K562 (cell line): ENCODE results near the gene CRYM. TPM values are rescaled to one million over a fixed set of nuclear protein-coding genes. Genes with fewer than 3 reads are reported as not detected.

Experiments used
- ATAC-seq: fragments of 200-7000 bp; cut with Tn5 transposase; 3 replicates; pipeline ENCODE4 v1.9.1; 2020; ENCODE audit warnings: moderate library complexity
- BruUV-seq: library from RNA; stranded (reverse); fragments of 400-500 nt; replicated peaks from 2 replicates; lab custom pipeline; 2021; lab: Mats Ljungman, UMichigan
- CTCF ChIA-PET: fragments of 300-600 bp; formaldehyde crosslinking; extraction: SDS; loops from one replicate; lab custom pipeline; 2021; ENCODE audit warnings: low intra/inter-chr PET ratio; lab: Yijun Ruan, JAX
- POLR2A ChIA-PET: fragments of 300-600, 350-650 bp; sonication (Branson Sonifier 250); formaldehyde crosslinking; extraction: SDS; loops from one replicate; lab custom pipeline; 2021; ENCODE audit warnings: antibody characterized with exemption, inconsistent platforms; lab: Yijun Ruan, JAX
- DNase-seq, 4 experiments: peaks; one replicate each; pipeline versions ENCODE4 v3.0.0 to v3.0.0-alpha.2; 2011 to 2018; ENCODE audit warnings: low spot score in 3 of 4, mixed read lengths in 3 of 4; ENCODE audit errors: extremely low read depth in 1 of 4
- FAIRE-seq: peaks from 2 replicates; lab custom pipeline; 2011; peaks lifted over from hg19 to GRCh38; lab: Jason Lieb, UNC
- H2AFZ ChIP-seq: 2 replicates; pipeline ENCODE4 v1.6.0; 2011; ENCODE audit warnings: low read depth, low read length, control low read depth, inconsistent platforms
- H3K27ac ChIP-seq: fragments of 200-600 bp; 3 replicates; pipeline ENCODE4 v1.8.0; 2011; ENCODE audit warnings: low read depth, mild to moderate bottlenecking, control low read depth, inconsistent platforms, low read length, moderate library complexity, mixed read lengths; ENCODE audit errors: extremely low read depth
- H3K27me3 ChIP-seq, 2 experiments: fragments of 300-600 bp in 1 of 2; 2 replicates in 1 of 2; 3 replicates in 1 of 2; pipeline versions ENCODE4 v1.6.0 to v1.8.0; 2011; ENCODE audit warnings: inconsistent platforms in 2 of 2, low read length in 2 of 2, mild to moderate bottlenecking in 1 of 2, mixed read lengths in 1 of 2, moderate library complexity in 1 of 2; ENCODE audit not compliant: control insufficient read depth in 2 of 2, insufficient read depth in 2 of 2
- H3K36me3 ChIP-seq: fragments of 300-600 bp; 3 replicates; pipeline ENCODE4 v1.8.0; 2011; ENCODE audit warnings: mild to moderate bottlenecking, low read length, inconsistent platforms; ENCODE audit not compliant: control insufficient read depth, insufficient read depth
- H3K4me1 ChIP-seq, 2 experiments: fragments of 200-600 bp in 1 of 2; replicated peaks in 1 of 2; 2 replicates in 1 of 2; 3 replicates in 1 of 2; pipeline versions ENCODE4 v1.5.1 to v1.8.0; 2011; ENCODE audit warnings: inconsistent platforms in 2 of 2, low read length in 2 of 2, mild to moderate bottlenecking in 1 of 2, mixed read lengths in 1 of 2, moderate library complexity in 1 of 2; ENCODE audit not compliant: control insufficient read depth in 2 of 2, insufficient read depth in 2 of 2
- H3K4me2 ChIP-seq: 2 replicates; pipeline ENCODE4 v1.6.1; 2011; ENCODE audit warnings: low read length, control low read depth, inconsistent platforms, mixed read lengths; ENCODE audit not compliant: insufficient read depth
- H3K4me3 ChIP-seq: fragments of 200-600 bp; sonication (generic), shearing (Covaris generic); 2 replicates; pipeline ENCODE4 v1.5.1; 2016; ENCODE audit warnings: control low read depth, inconsistent platforms
- H3K79me2 ChIP-seq: fragments of 200-600 bp; 3 replicates; pipeline ENCODE4 v1.8.0; 2011; ENCODE audit warnings: low read length, inconsistent platforms; ENCODE audit not compliant: control insufficient read depth, insufficient read depth
- H3K9ac ChIP-seq, 2 experiments: 2 replicates each; pipeline versions ENCODE4 v1.6.0 to v1.6.1; 2011; ENCODE audit warnings: low read depth in 2 of 2, low read length in 2 of 2, control low read depth in 1 of 2, inconsistent platforms in 1 of 2, mild to moderate bottlenecking in 1 of 2, mixed read lengths in 1 of 2; ENCODE audit not compliant: insufficient read depth in 1 of 2
- H3K9me1 ChIP-seq: one replicate; pipeline ENCODE4 v1.6.0; 2011; ENCODE audit warnings: inconsistent platforms, mild to moderate bottlenecking, low read length, moderate library complexity; ENCODE audit not compliant: control insufficient read depth, insufficient read depth
- H3K9me3 ChIP-seq: replicated peaks from 2 replicates; pipeline ENCODE4 v1.5.1; 2011; ENCODE audit warnings: low read depth, low read length, inconsistent platforms; ENCODE audit not compliant: control insufficient read depth, insufficient read depth
- H4K20me1 ChIP-seq: replicated peaks from 2 replicates; pipeline ENCODE4 v1.6.1; 2011; ENCODE audit warnings: low read length, inconsistent platforms, mixed read lengths; ENCODE audit not compliant: control insufficient read depth, insufficient read depth
- CC2D1A ChIP-seq: fragments of 450-650 bp; IDR thresholded peaks from 2 replicates; pipeline ENCODE4 v1.6.1; 2017; ENCODE audit warnings: mild to moderate bottlenecking
- CSDE1 ChIP-seq, 2 experiments: fragments of 450-650 bp; IDR thresholded peaks; 2 replicates each; pipeline ENCODE4 v1.6.1; 2016; ENCODE audit warnings: mild to moderate bottlenecking in 1 of 2
- SPI1 ChIP-seq: IDR thresholded peaks from 2 replicates; pipeline ENCODE4 v1.6.1; 2011; ENCODE audit warnings: low read depth, low read length, control low read depth, borderline replicate concordance
- ZC3H11A ChIP-seq: IDR thresholded peaks from 2 replicates; pipeline ENCODE4 v1.6.1; 2012; ENCODE audit warnings: low read depth, low read length, improper control_type of control experiment
- in situ Hi-C: fragments of 300-500 bp; cut with MboI; formaldehyde crosslinking; loops from 4 replicates; pipeline ENCODE4 v1.15.0; 2018; ENCODE audit warnings: inconsistent platforms, mixed read lengths
- intact Hi-C: fragments of 100-400 bp; cut with micrococcal nuclease; formaldehyde crosslinking; loops from 2 replicates; pipeline ENCODE4 v1.14.2; 2022
- polyA plus RNA-seq, 8 experiments: library from polyadenylated mRNA; depleted of rRNA in 4 of 8; stranded (reverse) in 5 of 8; unstranded in 3 of 8; fragments of >200 nt; fragmentation: Nextera tagmentation in 2 of 8; fragmentation: Illumina TruSeq in 1 of 8; extraction: Ambion mirVana in 2 of 8; extraction: Trizol in 1 of 8; gene quantifications; 2 replicates each; pipeline versions ENCODE4 v1.2.1 to v1.2.3, GENCODE V29; 2011 to 2014; ENCODE audit warnings: inconsistent platforms in 1 of 8, missing spikeins in 1 of 8
- total RNA-seq, 7 experiments: library from RNA; depleted of rRNA in 6 of 7; stranded (reverse); fragments of >200 nt in 6 of 7; fragmentation: Illumina TruSeq in 2 of 7; extraction: Trizol in 2 of 7; gene quantifications; 2 replicates each; pipeline versions ENCODE4 v1.2.1 to v1.2.3, GENCODE V29; 2011 to 2021; ENCODE audit warnings: low replicate concordance in 1 of 7
- TF ChIP-seq, protein P1 (sequence below): sonication (generic); formaldehyde crosslinking; IDR thresholded peaks from 2 replicates; pipeline ENCODE4 v1.8.0; 2022; ENCODE audit warnings: missing genetic modification reagents, mild to moderate bottlenecking, borderline replicate concordance
- TF ChIP-seq, protein P2 (sequence below): fragments of 250-450 bp; sonication (Bioruptor Pico); IDR thresholded peaks from 2 replicates; pipeline ENCODE4 v1.6.1; 2021; ENCODE audit warnings: mild to moderate bottlenecking

The CRYM gene
- total and polyA plus RNA-seq, 9 of the 15 experiments (the other 6 are each of a cell fraction or from before 2014, with no cell fraction given): 0.08 to 0.98 (median 0.47) TPM

DNA sequence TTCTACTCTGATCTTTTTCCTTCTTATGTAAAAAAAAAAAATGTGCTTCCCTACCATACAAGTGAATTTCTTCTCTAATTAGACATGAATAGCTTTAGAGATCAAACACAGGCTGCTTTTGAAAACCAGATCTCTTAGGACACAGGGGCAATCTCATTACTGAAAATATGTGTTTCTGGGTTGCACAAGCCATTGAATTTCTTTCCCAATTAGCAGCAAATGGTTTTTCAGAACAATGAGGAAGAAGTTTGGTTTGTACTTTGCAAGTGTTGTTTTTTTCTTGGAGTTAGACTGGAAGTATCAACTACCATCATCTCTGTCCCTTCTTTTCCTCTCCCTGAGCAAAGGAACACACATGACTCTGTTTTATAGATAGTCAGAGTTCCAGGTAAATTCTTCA is 50.2 kb downstream of the CRYM start:
- H3K9me3 ChIP-seq: no peaks in the 10 kb centered on the region
- no TSS peak for BruUV-seq
- H3K9ac ChIP-seq: no peak overlapping the region
- intact Hi-C loops (loop anchor here (5.0 kb wide), 1 partner anchor 49 kb away; the partner anchor contains the start of gene CRYM), in situ Hi-C loops (no loop called here)
- H3K4me3 ChIP-seq: no peak overlapping the region
- no peak overlapping the region for H2AFZ ChIP-seq
- POLR2A ChIA-PET: interaction anchor here (1.0 kb wide), 1 partner anchor 28 kb away, joined by 4 read pairs; no protein-coding TSS in a partner anchor
- FAIRE-seq (no peak), ATAC-seq (no peak), DNase-seq (no peak)
- TF ChIP-seq ZC3H11A (no peak), CC2D1A (no peak), CSDE1 (IDR thresholded peaks at IDR 0.05) (no peak), SPI1 (no peak)
- TF ChIP-seq, protein P1, sequence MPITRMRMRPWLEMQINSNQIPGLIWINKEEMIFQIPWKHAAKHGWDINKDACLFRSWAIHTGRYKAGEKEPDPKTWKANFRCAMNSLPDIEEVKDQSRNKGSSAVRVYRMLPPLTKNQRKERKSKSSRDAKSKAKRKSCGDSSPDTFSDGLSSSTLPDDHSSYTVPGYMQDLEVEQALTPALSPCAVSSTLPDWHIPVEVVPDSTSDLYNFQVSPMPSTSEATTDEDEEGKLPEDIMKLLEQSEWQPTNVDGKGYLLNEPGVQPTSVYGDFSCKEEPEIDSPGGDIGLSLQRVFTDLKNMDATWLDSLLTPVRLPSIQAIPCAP: no peak
- TF ChIP-seq, protein P2, sequence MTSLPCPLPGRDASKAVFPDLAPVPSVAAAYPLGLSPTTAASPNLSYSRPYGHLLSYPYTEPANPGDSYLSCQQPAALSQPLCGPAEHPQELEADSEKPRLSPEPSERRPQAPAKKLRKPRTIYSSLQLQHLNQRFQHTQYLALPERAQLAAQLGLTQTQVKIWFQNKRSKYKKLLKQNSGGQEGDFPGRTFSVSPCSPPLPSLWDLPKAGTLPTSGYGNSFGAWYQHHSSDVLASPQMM: no peak
- no peaks in the 10 kb centered on the region for H3K9me1 ChIP-seq
- CTCF ChIA-PET: no interaction called here
- H4K20me1 ChIP-seq: no peaks in the 10 kb centered on the region
- no peak overlapping the region for H3K27ac ChIP-seq
- no peaks in the 10 kb centered on the region for H3K36me3 ChIP-seq
- peaks cover 3 to 7% of the 10 kb centered on the region in 2 experiments; a peak in 2 of 5 replicates for H3K4me1 ChIP-seq
- peaks cover 2 to 5% of the 10 kb centered on the region in 2 experiments; a peak in 4 of 5 replicates for H3K27me3 ChIP-seq
- no peak overlapping the region for H3K4me2 ChIP-seq
- no peaks in the 10 kb centered on the region for H3K79me2 ChIP-seq
